LHCN-M2 (cell line): ENCODE results near the gene ST8SIA5. TPM values are rescaled to one million over a fixed set of nuclear protein-coding genes. Genes with fewer than 3 reads are reported as not detected.

Experiments
- DNase-seq: peaks from one replicate; pipeline ENCODE4 v3.0.0-alpha.2; 2012; ENCODE audit warnings: low read depth
- total RNA-seq: library from RNA; depleted of rRNA; stranded (reverse); fragments of >200 nt; gene quantifications from 2 replicates; pipeline ENCODE4 v1.2.3, GENCODE V29; 2014

Gene ST8SIA5
- total RNA-seq, 1 experiment from 2014 or later, result 2.8 TPM

DNA sequence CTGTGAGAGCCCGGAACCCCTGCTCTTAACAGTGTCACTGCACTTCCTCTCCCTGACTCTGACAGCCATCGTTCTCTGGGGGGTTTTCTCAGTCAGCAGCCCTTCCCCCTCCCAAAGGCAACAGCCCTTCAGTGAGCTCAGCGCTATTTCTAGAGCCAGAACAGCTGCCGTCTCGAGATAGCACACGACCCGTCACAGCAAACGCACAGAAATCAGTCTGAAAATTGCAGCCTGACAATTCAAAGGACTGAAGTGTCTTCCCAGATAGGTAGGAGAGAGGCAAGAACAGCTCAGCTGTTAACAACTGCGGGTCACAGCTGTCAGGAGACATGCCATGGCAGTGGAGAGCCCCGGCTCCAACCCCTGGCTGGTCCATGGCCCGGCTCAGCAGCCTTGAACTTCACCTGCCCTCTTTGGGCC, 45.4 kb downstream of the ST8SIA5 start:
- DNase-seq, result peak; percentile 55

DNA sequence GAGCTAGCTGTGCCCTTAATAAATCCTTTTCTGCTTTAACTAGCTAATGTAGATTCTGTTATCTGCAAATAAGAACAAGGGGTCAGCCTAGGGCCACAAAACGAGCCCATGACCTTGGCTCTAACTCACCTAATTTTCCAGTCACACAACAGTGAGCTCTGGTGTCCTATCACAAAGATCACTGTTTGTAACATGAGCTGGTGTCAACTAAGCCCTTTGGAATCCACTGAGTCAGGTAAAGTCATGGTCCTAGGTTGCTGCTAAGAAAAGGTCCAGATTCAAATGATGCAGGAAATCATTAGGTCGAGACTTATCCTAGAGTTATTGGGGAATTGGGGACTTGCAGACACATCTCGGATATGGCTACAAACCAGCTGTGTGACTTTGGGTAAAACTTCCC, 49.9 kb downstream of the ST8SIA5 start:
- DNase-seq, result peak; percentile 5

DNA sequence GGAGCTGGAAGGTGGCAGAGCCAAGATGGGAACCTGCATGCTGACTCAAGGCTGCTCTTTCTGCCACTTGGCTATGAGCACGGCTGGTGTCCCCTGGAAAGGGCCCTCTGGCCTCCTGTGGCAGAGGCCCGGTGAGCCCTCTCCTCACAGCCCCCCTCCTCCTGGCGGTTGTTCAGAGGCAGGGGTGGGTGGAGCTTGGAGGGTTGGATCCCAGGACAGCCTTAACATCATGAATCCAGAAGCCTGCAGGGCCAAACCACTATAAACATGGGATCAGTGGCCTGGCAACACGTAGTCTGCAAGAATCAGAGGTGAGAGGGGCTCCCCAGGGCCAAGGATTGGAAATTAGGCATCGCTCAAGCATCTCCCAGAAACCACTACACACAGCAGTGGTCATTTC, 51.3 kb downstream of the ST8SIA5 start:
- no peak for DNase-seq

DNA sequence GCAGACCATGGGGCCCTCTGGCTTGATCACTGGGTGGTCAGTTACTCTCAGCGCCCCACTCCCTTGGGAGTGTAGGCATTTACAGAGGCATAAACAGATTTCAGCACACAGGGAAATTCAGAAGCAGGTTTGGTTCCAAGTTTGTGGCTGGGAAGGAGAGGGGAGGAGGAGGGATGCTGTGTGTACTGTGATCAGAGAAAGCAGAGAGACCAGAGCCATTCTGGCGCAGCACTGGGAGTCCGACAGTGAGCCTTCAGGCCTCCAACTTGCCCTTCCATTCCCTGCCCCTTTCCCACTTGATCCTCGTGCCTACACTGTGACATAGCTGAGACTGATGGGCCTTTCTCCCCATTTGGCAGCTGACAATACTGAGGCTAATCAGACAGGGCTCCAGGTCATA, 52.0 kb downstream of the ST8SIA5 start:
- DNase-seq, result no peak

DNA sequence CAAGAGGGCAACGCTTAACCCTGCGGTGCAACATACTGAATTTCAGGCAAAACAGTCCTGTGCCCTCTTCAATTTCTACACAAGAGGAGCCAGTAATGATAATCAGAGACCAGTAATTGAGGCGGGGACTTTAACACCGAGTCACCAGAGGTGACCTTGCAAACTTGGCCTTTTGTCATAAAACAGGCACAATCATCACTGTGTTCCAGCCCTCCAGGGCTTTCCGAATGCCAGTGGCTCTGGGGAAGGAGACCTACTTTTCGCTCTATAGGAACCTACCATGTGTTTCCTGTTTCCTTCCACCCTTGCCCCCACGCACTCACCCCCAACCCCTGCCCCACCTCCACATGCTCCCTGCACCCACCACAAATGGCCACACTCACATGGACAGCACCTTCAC, 52.7 kb downstream of the ST8SIA5 start:
- DNase-seq, result no peak

DNA sequence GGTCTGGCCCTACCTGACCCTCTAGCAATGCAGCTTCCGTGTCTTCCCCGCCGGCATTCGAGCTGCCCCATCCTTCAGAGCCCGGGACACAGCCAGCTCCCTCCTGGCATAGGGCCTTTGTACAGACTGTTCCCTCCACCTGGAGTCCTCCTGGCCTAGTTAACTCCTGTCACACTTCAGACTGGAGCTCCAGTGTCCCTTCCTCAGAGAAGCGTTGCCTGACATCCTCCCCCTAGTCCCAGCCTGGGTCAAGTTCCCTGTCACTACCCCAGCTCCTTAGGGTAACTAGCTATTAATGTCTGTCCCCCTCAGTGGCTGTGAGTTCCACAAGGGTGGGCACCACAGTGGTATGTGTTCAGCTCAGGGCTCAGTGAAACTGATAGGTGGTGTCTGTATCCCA, 54.4 kb downstream of the ST8SIA5 start:
- no peak for DNase-seq

DNA sequence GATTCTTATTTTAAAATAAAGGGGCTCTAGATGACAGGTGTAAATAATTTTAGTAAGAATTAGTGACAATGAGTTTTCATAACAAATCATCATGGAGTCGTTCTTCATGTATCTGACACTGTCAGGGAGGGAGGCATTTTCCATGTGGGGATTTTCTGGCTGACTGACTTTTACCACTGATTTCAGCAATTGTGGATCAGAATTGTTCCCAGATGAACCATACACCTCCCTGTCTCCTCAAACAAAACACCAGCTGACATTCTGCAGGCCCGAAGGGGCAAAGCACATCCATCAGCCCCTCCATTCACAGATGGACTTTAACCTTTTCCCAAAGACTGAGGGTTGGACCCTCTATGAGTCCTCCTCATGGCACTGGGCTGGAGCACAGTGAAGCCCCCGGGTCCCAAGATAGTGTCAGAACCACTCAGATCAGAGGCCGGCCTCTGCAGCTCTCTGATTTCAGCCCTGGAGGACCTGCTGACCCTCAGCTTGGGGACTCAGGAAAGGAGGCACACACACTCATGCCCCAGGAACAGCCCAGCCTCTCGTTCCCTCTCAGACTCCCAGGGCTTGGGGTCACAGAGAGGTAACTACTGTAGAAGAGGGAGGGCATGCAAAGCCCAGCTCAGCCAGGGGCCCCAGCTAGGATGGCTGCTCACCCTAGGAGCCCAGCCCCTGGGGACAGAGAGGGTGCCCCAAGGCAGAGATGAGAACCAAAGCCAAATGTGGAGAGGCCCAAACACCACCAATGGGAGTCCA, 56.6 kb downstream of the ST8SIA5 start:
- DNase-seq, result no peak

DNA sequence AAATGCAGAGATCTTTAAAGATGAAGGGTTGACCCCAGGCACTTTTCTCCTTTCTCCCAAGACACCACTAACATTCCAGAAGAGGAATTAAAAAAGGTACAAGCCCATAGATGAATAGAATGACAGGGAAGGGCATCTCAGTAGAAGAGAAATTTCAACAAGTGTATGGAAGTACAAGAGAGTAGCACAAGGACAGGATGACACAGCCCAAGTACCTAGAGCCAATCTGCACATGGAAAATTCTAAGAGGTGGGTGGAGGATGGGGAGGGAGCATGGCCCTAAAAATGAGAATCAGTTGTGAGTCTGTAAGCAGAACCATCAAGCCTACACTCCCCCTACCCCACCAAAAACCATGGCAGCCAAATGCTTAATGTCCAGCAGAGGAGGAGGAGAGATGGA, 60.2 kb downstream of the ST8SIA5 start:
- no peak for DNase-seq

DNA sequence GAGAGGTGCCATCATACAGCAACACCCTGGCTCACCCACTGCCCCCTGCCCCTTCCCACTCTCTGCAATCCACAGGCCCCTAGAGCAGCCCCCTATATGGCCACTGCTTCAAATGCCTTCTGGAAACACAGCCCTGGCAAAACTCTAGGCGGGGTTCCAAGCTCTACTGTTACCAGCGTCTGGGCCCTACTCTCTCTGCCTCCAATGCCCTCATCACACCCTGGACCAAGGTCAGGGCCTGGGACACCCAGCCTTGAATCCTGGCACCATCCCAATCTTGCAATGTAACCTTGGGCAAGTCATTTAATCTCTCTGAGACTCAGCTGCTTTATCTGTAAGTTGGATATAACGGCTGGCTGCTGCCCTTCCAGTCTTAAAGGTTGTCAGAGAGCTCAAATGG, 60.6 kb downstream of the ST8SIA5 start:
- no peak for DNase-seq

DNA sequence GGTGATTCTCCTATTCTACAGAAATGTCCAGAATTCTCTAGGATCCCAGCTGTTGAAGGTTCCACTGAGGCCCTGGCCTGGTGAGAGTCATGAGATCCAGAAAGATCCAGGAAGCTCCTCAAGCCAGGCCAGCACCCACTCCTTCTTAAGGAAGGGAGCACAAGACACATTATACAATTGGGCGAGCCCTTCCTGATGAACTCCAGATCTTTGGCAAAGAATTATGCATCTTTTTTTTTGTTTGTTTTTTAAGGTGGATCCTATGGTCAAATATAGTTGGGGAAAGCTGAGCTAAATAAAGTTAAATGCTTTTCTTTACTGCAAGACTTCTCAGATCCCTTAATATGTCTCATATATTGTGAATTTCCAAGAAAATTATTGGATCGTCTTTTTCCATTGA, 62.9 kb downstream of the ST8SIA5 start:
- no peak for DNase-seq

DNA sequence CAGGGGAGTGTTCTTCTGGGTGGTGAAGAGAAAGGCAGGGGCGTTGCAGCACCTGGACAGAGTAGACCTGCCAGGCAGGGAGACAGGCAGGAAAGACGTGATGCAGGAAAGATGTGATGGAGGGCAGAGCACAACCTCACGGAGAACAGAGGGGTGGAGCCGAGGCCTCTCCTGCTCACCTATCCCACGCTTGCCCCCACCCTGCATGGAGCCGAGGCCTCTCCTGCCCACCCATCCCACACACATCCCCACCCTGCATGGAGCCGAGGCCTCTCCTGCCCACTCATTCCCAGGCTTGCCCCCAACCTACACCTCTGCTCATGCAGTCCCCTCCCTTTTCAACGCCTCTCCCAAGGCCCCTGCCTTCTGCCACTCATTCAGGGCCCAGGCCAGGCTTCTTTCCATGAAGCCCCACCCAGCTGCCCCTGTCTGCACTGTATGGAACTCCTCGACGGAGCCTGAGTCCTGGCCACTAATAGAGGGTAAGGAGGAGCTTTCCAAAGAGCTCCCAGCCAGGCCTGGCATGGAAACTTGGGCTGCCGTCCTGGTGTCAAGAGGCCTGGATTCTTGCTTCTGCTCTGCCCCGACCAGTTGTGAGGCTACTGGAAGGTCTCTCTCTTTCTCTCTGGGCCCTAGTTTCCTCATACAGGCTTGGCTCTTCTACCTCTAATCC, 67.9 kb downstream of the ST8SIA5 start:
- DNase-seq, result no peak

DNA sequence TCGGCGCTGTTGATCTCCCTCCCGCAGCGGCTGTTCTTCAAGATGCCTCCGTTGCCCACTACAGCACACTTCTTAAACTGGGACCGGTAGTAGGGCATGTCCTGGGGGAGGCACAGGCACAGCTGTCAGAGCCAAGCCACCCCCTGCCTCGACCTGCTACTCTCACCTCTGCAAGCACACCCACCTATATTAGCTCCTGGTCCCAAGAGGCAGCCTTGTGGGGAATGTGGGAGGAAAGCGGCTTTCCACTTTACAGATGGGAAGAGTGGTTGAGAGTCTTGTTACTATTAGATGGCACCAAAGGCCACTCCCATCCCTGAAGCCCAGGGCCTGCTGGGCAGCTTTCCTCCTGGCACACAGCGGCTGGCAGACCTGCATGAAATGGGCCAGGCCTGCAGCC, 70.7 kb downstream of the ST8SIA5 start:
- DNase-seq, result no peak

DNA sequence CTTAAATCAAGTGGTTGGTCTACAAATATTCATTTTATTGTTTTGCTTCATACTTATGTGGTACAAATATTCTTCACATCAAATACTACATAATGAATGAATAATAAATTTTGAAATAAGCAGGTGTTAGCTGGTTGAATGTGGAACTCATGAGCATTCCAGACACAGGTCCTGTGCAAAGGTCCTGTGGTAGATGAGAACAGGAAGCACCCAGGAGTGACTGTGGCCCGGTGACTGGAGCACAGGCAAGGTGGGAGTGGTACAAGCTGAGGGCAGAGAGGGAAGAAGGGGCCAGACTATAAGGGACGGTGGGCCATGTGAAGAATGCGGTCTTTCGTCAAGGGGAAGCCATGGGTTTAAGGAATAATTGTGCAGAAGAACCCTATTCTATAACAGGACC, 73.6 kb downstream of the ST8SIA5 start:
- no peak for DNase-seq

DNA sequence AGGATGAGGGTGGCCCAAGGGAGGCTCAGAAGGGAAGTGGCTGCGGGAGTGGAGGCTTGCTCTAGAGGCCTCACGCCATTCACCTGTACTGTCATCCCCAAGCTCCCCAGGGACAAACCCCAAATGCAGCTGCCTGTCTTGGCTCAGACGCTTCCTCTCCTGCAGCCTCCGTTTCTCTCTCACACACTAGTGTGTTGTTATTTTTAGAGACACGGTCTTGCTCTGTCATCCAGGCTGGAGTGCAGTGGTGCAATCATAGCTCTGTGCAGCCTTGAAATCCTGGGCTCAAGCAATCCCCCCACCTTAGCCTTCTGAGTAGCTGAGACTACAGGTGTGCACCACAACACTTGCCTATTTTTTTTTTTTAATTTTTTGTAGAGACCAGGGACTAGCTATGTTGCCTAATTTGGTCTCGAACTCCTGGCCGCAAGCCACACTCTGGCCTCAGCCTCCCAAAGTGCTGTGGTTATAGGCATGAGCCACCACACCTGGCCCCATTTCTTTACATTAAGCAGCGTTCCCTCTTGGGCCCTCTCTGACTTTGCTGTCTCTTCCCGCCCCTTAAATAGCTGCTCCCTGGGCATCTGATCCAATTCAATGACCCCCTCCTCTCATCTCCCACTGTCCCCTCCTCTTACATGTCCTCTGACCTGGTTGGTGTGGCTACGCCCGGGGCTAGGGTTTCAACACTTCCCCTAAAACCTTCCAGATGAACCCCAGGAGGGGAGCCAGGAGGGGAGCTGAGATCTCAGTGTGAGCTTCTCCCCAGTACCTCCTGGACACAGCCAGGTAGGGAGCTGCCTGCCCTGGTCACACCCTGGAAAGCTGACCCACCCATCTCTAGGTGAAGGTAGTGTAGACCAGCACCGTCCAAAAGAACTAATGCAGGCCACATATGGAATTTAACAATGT, 75.8 kb downstream of the ST8SIA5 start:
- no peak for DNase-seq

DNA sequence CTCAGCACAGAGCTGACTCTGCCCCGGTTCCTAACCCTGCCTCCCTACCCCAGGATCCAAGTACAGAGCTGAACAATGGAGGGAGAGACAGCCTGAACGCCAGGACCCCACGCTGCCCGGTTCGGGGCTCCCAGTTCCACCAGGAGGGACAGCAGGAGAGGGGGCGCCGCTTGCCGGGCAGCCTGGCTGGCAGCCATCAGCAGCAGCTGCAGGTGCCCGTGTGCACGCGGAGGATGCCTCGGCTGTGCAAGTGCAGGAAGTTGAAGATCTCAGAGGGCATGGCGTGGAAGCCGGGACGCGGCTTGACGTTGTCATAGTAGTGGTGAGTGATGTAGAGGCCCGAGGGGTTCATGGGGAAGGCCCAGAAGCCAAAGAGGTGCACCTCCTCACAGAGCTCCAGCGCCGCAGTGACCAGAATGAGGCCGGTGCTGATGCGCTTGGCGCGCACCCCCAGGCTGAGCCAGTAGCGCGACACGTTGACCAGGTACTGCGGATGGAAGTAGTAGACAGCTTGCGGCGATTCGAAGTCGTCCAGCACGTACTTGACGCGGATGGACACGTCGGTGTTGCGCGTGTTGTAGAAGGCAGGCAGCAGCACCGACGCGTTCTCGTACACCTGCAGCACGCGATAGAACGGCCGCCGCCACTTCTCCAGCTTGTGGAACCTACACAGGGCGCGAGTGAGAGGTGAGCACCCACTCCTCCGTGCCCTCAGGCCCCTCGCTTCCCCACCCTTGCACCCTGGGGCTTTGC, 76.8 kb downstream of the ST8SIA5 start:
- DNase-seq, result no peak

DNA sequence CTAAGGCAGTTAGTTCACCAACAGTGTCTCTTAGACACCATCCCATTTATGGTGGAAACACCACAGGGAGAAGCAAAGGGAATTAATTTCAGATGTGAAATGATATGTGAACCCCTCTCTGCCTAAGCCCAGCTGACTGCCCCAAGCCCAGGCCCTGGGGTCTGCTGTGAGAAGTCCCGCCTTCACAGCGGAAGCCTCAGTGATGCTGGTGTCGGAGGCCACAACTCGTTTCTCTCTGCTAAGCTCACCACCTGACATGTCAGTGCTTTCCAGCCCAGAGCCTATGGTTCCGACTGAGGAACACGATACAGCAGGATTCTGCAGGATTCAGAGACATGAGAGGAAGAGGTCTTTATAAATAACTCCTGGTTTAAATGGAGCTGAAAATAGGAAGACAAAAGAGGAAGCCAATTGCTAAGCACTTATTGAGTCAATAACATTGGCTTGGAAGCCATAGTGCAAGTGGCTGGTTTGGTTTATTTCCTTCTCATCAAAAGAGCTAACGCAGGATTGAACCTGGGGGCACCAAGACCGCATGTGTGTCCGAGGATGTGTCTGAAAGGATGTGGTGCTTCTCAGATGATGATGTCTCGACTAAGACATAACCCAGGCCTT, 78.0 kb downstream of the ST8SIA5 start:
- no peak for DNase-seq

DNA sequence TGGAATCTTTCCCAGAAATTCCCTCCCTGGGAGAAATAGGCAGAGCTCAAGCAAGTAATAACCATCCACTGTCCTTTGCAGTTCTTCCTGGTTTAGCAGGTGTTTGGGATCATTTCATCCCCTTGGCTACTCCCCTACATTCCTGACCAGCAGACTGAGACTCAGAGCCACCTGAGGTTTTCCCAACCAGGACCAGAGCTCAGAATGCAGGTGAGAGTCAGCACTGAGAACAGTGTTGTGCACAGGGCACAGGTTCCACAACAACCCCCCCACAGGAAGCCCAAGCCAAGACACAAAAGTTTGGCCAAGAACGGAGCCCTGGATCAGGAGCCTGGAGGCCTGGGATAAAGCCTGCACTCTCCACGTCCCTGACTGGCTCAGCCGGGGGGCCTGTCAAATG, 78.8 kb downstream of the ST8SIA5 start:
- DNase-seq, result no peak

DNA sequence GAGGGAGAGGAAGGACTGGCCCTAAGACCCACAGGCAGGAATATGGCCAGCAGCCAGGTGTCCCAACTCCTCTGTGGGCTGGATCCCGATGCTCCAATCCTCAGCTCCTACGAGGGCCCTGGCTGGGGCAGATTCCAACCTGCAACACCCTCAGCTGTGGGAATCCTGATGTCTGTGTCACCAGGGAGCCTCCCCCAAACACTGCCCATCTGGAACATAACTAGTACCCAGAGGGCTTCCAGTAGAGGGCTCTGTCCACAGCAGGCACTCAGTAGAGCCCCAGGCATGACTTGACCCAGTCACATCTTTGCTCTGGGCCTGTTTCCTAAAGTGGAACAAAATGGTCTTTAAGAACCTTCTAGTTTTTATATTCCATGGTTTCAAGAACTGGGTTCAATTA, 79.2 kb downstream of the ST8SIA5 start:
- peak; percentile 34 for DNase-seq

DNA sequence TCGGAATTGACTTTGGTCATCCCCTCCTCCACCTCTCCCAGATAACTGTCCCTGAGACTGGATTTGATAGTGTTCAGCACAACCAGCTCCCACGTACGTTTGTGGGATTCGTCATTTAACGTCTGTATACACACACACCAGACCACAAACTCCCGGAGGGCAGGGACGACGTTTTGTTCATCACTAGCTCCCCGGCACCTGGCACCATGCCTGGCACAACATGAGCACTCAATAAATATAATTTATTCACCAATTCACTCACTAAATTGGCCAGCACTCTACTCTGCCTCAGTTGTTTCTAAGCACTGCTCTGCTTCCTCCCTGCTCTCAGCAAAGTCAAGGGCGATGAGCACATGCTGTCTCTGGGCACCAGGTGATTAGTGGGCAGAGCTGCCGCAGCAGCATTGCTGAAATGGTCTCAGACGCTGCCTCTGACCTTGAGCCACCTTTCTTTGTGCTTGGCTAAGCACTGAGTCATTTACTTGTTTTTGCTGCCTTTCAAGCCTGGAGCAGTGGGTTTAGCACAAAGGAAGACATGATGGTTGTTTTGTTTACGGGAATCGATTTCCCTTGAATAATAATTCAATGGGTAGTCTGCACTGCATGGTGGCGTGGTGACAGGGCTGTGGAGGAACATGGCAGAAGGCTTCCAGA, 80.5 kb downstream of the ST8SIA5 start:
- DNase-seq, result no peak

DNA sequence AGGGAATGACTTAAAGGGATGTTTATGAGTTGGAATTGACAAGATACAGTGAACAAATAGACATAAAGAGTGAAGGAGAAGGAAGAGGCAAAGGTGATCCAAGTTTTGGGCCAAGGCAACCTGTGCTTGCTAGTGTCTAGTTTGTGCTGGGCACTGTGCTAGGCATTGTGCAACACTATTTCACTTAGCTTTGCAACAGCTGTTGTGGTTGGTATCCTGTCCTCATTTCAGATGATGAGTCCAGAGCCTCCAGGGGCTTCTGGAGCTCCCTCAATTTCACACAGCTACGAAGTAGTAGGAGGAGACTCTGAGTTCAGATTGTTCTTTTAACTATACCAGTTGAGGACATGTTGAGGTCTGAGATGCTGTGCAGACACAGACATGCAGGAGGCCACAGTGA, 81.7 kb downstream of the ST8SIA5 start:
- DNase-seq, result peak; percentile 68
